H9 (cell line): ENCODE data around the gene UBE2D3. TPM values are rescaled to one million over a fixed set of nuclear protein-coding genes. Genes with fewer than 3 reads are reported as not detected.
A peak's percentile ranks its signal among the peaks of the same experiment; 100 is the strongest.

Experiments used
- DNase-seq: peaks from one replicate; pipeline ENCODE4 v3.0.0-alpha.2; 2017
- H2AFZ ChIP-seq: one replicate; pipeline ENCODE4 v1.6.1; 2013; ENCODE audit warnings: mild to moderate bottlenecking, low read length, control low read depth, moderate library complexity
- H2AK5ac ChIP-seq: 2 replicates; pipeline ENCODE4 v1.6.1; 2013; ENCODE audit warnings: low read length, control low read depth, mixed read lengths; ENCODE audit not compliant: insufficient read length
- H2BK120ac ChIP-seq: one replicate; pipeline ENCODE4 v1.6.1; 2013; ENCODE audit warnings: low read depth, mild to moderate bottlenecking, low read length, control low read depth, inconsistent platforms; ENCODE audit not compliant: poor library complexity, severe bottlenecking
- H2BK12ac ChIP-seq: 2 replicates; pipeline ENCODE4 v1.6.1; 2013; ENCODE audit warnings: low read length, control low read depth, mixed read lengths, low read depth; ENCODE audit not compliant: insufficient read length
- H2BK15ac ChIP-seq: 2 replicates; pipeline ENCODE4 v1.6.1; 2013; ENCODE audit warnings: low read depth, low read length, control low read depth
- H2BK20ac ChIP-seq: one replicate; pipeline ENCODE4 v1.6.1; 2013; ENCODE audit warnings: low read depth, mild to moderate bottlenecking, low read length, control low read depth, inconsistent platforms; ENCODE audit not compliant: poor library complexity, severe bottlenecking
- H2BK5ac ChIP-seq: 2 replicates; pipeline ENCODE4 v1.6.1; 2013; ENCODE audit warnings: low read length, control low read depth, mixed read lengths; ENCODE audit not compliant: insufficient read length
- H3K14ac ChIP-seq: 2 replicates; pipeline ENCODE4 v1.6.1; 2013; ENCODE audit warnings: low read length, control low read depth; ENCODE audit not compliant: insufficient read depth
- H3K18ac ChIP-seq: 2 replicates; pipeline ENCODE4 v1.6.1; 2013; ENCODE audit warnings: low read depth, mild to moderate bottlenecking, mixed read lengths, low read length, control low read depth; ENCODE audit not compliant: insufficient read length
- H3K23ac ChIP-seq: 2 replicates; pipeline ENCODE4 v1.6.1; 2013; ENCODE audit warnings: low read length, control low read depth, mixed read lengths, low read depth; ENCODE audit not compliant: insufficient read length
- H3K23me2 ChIP-seq: 2 replicates; pipeline ENCODE4 v1.6.1; 2013; ENCODE audit warnings: low read depth, mild to moderate bottlenecking, mixed read lengths, low read length, control low read depth; ENCODE audit not compliant: insufficient read length, poor library complexity, severe bottlenecking
- H3K27ac ChIP-seq: 2 replicates; pipeline ENCODE4 v1.5.1; 2013; ENCODE audit warnings: low read length, control low read depth, mixed read lengths, low read depth; ENCODE audit not compliant: insufficient read length
- H3K27me3 ChIP-seq: 2 replicates; pipeline ENCODE4 v1.6.1; 2013; ENCODE audit warnings: low read length, control low read depth, inconsistent platforms; ENCODE audit not compliant: insufficient read depth
- H3K4ac ChIP-seq: 2 replicates; pipeline ENCODE4 v1.6.1; 2013; ENCODE audit warnings: low read depth, mild to moderate bottlenecking, control low read depth, inconsistent platforms, low read length, moderate library complexity
- H3K4me1 ChIP-seq: 2 replicates; pipeline ENCODE4 v1.6.1; 2013; ENCODE audit warnings: low read length, control low read depth, inconsistent platforms; ENCODE audit not compliant: insufficient read depth
- H3K4me2 ChIP-seq: 2 replicates; pipeline ENCODE4 v1.6.1; 2013; ENCODE audit warnings: low read length, control low read depth, mixed read lengths; ENCODE audit not compliant: insufficient read length, insufficient read depth
- H3K56ac ChIP-seq: 2 replicates; pipeline ENCODE4 v1.6.1; 2013; ENCODE audit warnings: low read depth, mild to moderate bottlenecking, mixed read lengths, low read length, control low read depth; ENCODE audit not compliant: insufficient read length
- H3K79me1 ChIP-seq: 2 replicates; pipeline ENCODE4 v1.6.1; 2013; ENCODE audit warnings: low read depth, mild to moderate bottlenecking, moderate library complexity, low read length, control low read depth, inconsistent platforms; ENCODE audit not compliant: insufficient read depth, poor library complexity, severe bottlenecking
- H3K79me2 ChIP-seq: 2 replicates; pipeline ENCODE4 v1.6.1; 2013; ENCODE audit warnings: low read length, control low read depth, inconsistent platforms; ENCODE audit not compliant: insufficient read depth
- H3K9ac ChIP-seq: 2 replicates; pipeline ENCODE4 v1.6.1; 2013; ENCODE audit warnings: low read length, control low read depth, mixed read lengths; ENCODE audit not compliant: insufficient read length; ENCODE audit errors: extremely low read depth
- H3K9me3 ChIP-seq: one replicate; pipeline ENCODE4 v1.6.1; 2013; ENCODE audit warnings: low read depth, low read length, inconsistent platforms; ENCODE audit not compliant: control insufficient read depth
- H3T11ph ChIP-seq: one replicate; pipeline ENCODE4 v1.6.1; 2013; ENCODE audit warnings: mild to moderate bottlenecking, low read length, control low read depth, inconsistent platforms
- H4K20me1 ChIP-seq: one replicate; pipeline ENCODE4 v1.6.1; 2013; ENCODE audit not compliant: control insufficient read depth, insufficient read length, insufficient read depth
- H4K5ac ChIP-seq: 2 replicates; pipeline ENCODE4 v1.6.1; 2013; ENCODE audit warnings: low read depth, mild to moderate bottlenecking, mixed read lengths, low read length, control low read depth; ENCODE audit not compliant: insufficient read length
- H4K8ac ChIP-seq: replicated peaks from 2 replicates; pipeline ENCODE4 v1.6.1; 2013; ENCODE audit warnings: low read length, control low read depth, mixed read lengths, low read depth; ENCODE audit not compliant: insufficient read length
- H4K91ac ChIP-seq: 2 replicates; pipeline ENCODE4 v1.6.1; 2013; ENCODE audit warnings: low read depth, mild to moderate bottlenecking, moderate library complexity, mixed read lengths, low read length, control low read depth; ENCODE audit not compliant: insufficient read length
- H3K27ac Mint-ChIP-seq, 3 experiments: 2 replicates in 2 of 3; 3 replicates in 1 of 3; pipeline ENCODE4 v1.8.0; 2020 to 2021; ENCODE audit warnings: mixed read lengths in 3 of 3, mild to moderate bottlenecking in 1 of 3, moderate library complexity in 1 of 3
- H3K27me3 Mint-ChIP-seq: 2 replicates; pipeline ENCODE4 v1.8.0; 2021; ENCODE audit warnings: low read depth, mild to moderate bottlenecking, moderate library complexity, mixed read lengths
- H3K36me3 Mint-ChIP-seq, 3 experiments: 2 replicates in 2 of 3; 3 replicates in 1 of 3; pipeline ENCODE4 v1.8.0; 2020 to 2021; ENCODE audit warnings: low read depth in 3 of 3, mixed read lengths in 3 of 3; ENCODE audit not compliant: insufficient read depth in 1 of 3
- H3K4me1 Mint-ChIP-seq, 2 experiments: 2 replicates each; pipeline ENCODE4 v1.8.0; 2020; ENCODE audit warnings: mixed read lengths in 2 of 2
- H3K4me3 Mint-ChIP-seq, 2 experiments: 2 replicates in 1 of 2; 3 replicates in 1 of 2; pipeline ENCODE4 v1.8.0; 2020 to 2021; ENCODE audit warnings: mild to moderate bottlenecking in 2 of 2, mixed read lengths in 2 of 2, moderate library complexity in 1 of 2
- H3K9me3 Mint-ChIP-seq, 2 experiments: 2 replicates in 1 of 2; 3 replicates in 1 of 2; pipeline ENCODE4 v1.8.0; 2020; ENCODE audit warnings: mild to moderate bottlenecking in 2 of 2, mixed read lengths in 2 of 2, moderate library complexity in 1 of 2
- WGBS: extraction: QIAGEN DNeasy Blood & Tissue Kit; methylation state at CpG from one replicate; pipeline ENCODE4 v1.1.7; 2013; ENCODE audit warnings: missing lambda C conversion rate, low lambda C conversion rate, mixed read lengths; ENCODE audit not compliant: insufficient read length; ENCODE audit errors: extremely low coverage; 5-methylcytosine and 5-hydroxymethylcytosine counted together
- total RNA-seq: library from RNA; stranded (reverse); gene quantifications from 2 replicates; pipeline ENCODE4 v1.2.1, GENCODE V29; 2021
- TF ChIP-seq, protein P1 (sequence below): fragments of 200-600 bp; sonication (generic); conservative IDR thresholded peaks from 3 replicates; pipeline ENCODE4 v1.8.0; 2021; ENCODE audit warnings: antibody characterized with exemption, mild to moderate bottlenecking

The UBE2D3 gene
- total RNA-seq, 1 experiment from 2014 or later: 378 TPM

DNA sequence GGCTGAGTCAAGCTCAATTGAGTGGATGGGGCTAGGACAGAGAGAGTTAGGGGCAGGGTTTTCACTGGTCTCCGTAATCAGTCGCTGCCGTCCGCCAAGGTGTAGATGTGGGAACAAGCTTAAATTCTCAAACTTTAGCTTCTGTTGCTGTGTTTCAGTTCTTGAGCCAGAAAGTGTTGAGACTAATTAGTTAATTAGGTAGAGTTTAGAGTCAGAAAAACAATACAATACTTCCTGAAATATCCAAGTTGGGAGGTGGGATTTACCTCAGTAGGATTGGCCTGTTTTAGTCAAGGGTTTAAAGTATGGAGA, 1.1 kb upstream of the UBE2D3 start:
- TF ChIP-seq, protein P1, sequence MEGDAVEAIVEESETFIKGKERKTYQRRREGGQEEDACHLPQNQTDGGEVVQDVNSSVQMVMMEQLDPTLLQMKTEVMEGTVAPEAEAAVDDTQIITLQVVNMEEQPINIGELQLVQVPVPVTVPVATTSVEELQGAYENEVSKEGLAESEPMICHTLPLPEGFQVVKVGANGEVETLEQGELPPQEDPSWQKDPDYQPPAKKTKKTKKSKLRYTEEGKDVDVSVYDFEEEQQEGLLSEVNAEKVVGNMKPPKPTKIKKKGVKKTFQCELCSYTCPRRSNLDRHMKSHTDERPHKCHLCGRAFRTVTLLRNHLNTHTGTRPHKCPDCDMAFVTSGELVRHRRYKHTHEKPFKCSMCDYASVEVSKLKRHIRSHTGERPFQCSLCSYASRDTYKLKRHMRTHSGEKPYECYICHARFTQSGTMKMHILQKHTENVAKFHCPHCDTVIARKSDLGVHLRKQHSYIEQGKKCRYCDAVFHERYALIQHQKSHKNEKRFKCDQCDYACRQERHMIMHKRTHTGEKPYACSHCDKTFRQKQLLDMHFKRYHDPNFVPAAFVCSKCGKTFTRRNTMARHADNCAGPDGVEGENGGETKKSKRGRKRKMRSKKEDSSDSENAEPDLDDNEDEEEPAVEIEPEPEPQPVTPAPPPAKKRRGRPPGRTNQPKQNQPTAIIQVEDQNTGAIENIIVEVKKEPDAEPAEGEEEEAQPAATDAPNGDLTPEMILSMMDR: no peak
- H3K27me3 ChIP-seq: no peaks in the 10 kb centered on the region
- Mint-ChIP-seq H3K9me3 (no peaks in the 10 kb centered on the region; a peak in 1 of 5 replicates), H3K27me3 (no peaks in the 10 kb centered on the region), H3K36me3 (peaks cover 0 to 6% (median 0%) of the 10 kb centered on the region in 3 experiments; a peak in 5 of 7 replicates), H3K4me1 (peaks cover 33 to 46% of the 10 kb centered on the region in 2 experiments), H3K27ac (no peak overlapping the region; a peak in 2 of 7 replicates), H3K4me3 (no peak overlapping the region)
- H4K5ac ChIP-seq: peak overlapping the region; percentile 15
- H3K79me1 ChIP-seq: no peaks in the 10 kb centered on the region
- H2AFZ ChIP-seq: no peak overlapping the region
- no peak overlapping the region for H4K91ac ChIP-seq
- H4K20me1 ChIP-seq: peaks cover 2% of the 10 kb centered on the region
- no peak overlapping the region for H3K56ac ChIP-seq
- no peak overlapping the region for H2BK120ac ChIP-seq
- H3T11ph ChIP-seq: no peak overlapping the region
- peak overlapping the region; percentile 59 for H3K4me2 ChIP-seq
- H4K8ac ChIP-seq: no peak overlapping the region
- H2BK5ac ChIP-seq: peak overlapping the region; percentile 33
- H3K18ac ChIP-seq: peak overlapping the region; percentile 29
- H2BK12ac ChIP-seq: no peak overlapping the region
- H3K4ac ChIP-seq: no peak overlapping the region
- DNase-seq: no peak
- H3K4me1 ChIP-seq: no peaks in the 10 kb centered on the region; the same call in 1 of the 2 replicates
- no peaks in the 10 kb centered on the region for H3K9me3 ChIP-seq
- peaks cover 30% of the 10 kb centered on the region; the same call in 1 of the 2 replicates for H3K79me2 ChIP-seq
- no peaks in the 10 kb centered on the region for H3K23me2 ChIP-seq
- WGBS: no CpG with 5 or more reads among the region's 4 CpGs
- peak overlapping the region; percentile 55 for H3K14ac ChIP-seq
- H3K9ac ChIP-seq: peak overlapping the region; percentile 84
- H2AK5ac ChIP-seq: no peak overlapping the region
- H2BK20ac ChIP-seq: no peak overlapping the region
- no peak overlapping the region for H2BK15ac ChIP-seq
- H3K23ac ChIP-seq: no peak overlapping the region
- H3K27ac ChIP-seq: peak overlapping the region; percentile 89
